AML-193 (cell line): ENCODE data around the gene DCDC1.

ENCODE experiments used
- DNase-seq, 2 experiments: peaks; one replicate each; lab custom pipeline; 2025; lab: John Stamatoyannopoulos, UW

DCDC1 gene

GRCh38 chr11:31369348-31370329 is at the start of gene DCDC1, which contains the start of gene DNAJC24:
Gene DCDC1, minus strand, starts transcription at chr11:31369739. Its CDS starts 41,459 bp downstream, at chr11:31328280.
Gene DNAJC24, plus strand, starts transcription at chr11:31369860. Its CDS starts 889 bp downstream, at chr11:31370749.
- peak; percentile 79 to 87 for DNase-seq

GRCh38 chr11:31419138-31419537 is 49.6 kb upstream of the DCDC1 start:
- DNase-seq = no peak

GRCh38 chr11:31417816-31418215 is 48.3 kb upstream of the DCDC1 start:
- DNase-seq = no peak

GRCh38 chr11:31417357-31417756 is 47.8 kb upstream of the DCDC1 start:
- no peak for DNase-seq

GRCh38 chr11:31415435-31415834 is 45.9 kb upstream of the DCDC1 start:
- no peak for DNase-seq

- no peak for DNase-seq
Observed at GRCh38 chr11:31414338-31414737, 44.8 kb upstream of the DCDC1 start.

- no peak for DNase-seq
Observed at GRCh38 chr11:31412946-31413345, 43.4 kb upstream of the DCDC1 start.

- no peak for DNase-seq
Observed at GRCh38 chr11:31408201-31408600, 38.7 kb upstream of the DCDC1 start.

- DNase-seq = no peak
Observed at GRCh38 chr11:31404614-31405013, 35.1 kb upstream of the DCDC1 start.

GRCh38 chr11:31397239-31397834 is 27.8 kb upstream of the DCDC1 start:
- peak; percentile 23 to 38 for DNase-seq

GRCh38 chr11:31387379-31387778 is 17.8 kb upstream of the DCDC1 start:
- DNase-seq = no peak

GRCh38 chr11:31383116-31383515 is 13.6 kb upstream of the DCDC1 start:
- DNase-seq = no peak

GRCh38 chr11:31375879-31376278 is 6.3 kb upstream of the DCDC1 start:
- no peak for DNase-seq

GRCh38 chr11:31366795-31367194 is 2.7 kb downstream of the DCDC1 start:
- no peak for DNase-seq

- no peak for DNase-seq
Observed at GRCh38 chr11:31361743-31362142, 7.8 kb downstream of the DCDC1 start.

GRCh38 chr11:31355817-31356216 is 13.7 kb downstream of the DCDC1 start:
- DNase-seq = no peak

GRCh38 chr11:31355131-31355530 is 14.4 kb downstream of the DCDC1 start:
- no peak for DNase-seq

GRCh38 chr11:31351168-31351567 is 18.4 kb downstream of the DCDC1 start:
- no peak for DNase-seq

- DNase-seq = peak; percentile 16 to 39
Observed at GRCh38 chr11:31340903-31341572, 28.5 kb downstream of the DCDC1 start.

- DNase-seq = no peak
Observed at GRCh38 chr11:31337806-31338205, 31.7 kb downstream of the DCDC1 start.

GRCh38 chr11:31328697-31329096 is 40.8 kb downstream of the DCDC1 start:
- DNase-seq = no peak

GRCh38 chr11:31327417-31327816 is 42.1 kb downstream of the DCDC1 start:
- DNase-seq = no peak
